ENCODE results near the gene LRGUK.
A peak's percentile ranks its signal among the peaks of the same experiment; 100 is the strongest.
"Not testable (repeated sequence)": the region's sequence is repeated elsewhere in the genome, so short reads cannot be mapped to it uniquely, and the experiment has no call there.

LRGUK gene, protein sequence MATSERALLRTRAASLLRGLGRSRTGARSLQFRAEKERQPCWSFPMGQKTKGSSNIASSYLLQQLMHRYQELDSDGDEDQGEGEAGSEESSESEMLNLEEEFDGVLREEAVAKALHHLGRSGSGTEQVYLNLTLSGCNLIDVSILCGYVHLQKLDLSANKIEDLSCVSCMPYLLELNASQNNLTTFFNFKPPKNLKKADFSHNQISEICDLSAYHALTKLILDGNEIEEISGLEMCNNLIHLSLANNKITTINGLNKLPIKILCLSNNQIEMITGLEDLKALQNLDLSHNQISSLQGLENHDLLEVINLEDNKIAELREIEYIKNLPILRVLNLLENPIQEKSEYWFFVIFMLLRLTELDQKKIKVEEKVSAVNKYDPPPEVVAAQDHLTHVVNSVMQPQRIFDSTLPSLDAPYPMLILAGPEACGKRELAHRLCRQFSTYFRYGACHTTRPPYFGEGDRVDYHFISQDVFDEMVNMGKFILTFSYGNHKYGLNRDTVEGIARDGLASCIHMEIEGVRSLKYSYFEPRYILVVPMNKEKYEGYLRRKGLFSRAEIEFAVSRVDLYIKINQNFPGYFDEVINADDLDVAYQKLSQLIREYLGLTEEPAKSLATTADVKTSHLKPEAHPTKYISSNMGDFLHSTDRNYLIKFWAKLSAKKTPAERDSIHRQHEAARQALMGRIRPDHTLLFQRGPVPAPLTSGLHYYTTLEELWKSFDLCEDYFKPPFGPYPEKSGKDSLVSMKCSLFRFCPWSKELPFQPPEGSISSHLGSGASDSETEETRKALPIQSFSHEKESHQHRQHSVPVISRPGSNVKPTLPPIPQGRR

DNA sequence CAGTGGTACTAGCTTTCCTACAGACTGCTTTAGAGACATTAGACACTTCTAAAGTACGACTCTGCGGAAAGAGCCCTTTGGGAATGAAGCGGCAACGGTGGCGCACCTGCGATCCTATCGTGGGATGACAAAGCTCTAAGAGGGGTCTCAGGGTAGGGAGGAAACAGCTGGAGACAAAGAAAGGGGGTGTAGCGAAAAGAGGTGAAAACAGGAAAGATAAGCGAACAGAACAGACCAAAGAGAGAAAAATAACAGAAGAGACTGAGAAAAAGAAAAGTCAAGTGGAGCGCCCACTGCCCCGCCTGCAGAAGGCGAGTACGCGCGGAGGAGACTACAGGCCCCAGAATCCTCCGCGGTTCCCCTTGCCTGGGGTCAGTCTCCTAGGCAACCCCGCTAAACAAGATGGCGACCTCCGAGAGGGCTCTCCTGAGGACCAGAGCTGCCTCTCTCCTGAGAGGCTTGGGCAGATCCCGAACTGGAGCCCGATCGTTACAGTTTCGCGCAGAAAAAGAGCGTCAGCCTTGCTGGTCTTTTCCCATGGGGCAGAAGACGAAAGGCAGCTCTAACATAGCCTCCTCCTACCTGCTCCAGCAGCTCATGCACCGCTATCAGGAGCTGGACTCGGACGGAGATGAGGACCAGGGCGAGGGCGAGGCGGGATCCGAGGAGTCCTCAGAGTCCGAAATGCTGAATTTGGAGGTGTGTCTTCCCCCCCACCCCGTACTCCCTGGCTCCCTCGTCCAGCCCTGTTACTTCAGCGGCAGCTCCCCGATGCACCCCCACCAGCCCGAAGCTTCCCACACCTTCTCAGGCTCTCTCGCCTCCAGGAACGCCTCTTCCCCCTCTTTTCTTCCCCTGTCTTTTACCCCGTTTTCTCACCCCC, at the start of gene LRGUK:
LRGUK (plus strand) TSS at position 375 of the 883 bp plus-strand sequence; CDS start at position 403, 28 bp downstream.
- peak; percentile 82 to 85 for DNase-seq

DNA sequence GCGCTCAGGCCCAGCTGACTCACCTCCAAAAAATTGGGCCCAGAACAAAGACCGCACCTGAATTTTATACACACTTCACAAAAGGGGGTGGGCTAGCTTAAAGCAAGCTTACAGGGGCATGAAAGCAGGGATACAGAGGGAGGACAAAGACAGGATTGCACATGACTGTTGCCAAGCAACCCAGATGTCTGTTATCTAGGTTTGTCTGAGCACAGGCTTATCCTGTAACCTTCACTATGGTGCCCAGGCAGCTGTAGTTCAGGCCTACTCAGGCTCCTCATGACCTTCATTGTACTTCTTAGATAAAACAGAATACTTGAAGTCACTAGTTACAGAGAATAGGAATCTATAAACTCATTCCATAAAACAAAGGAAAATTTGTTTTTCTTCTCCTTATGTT, 49.6 kb upstream of the LRGUK start:
- not testable (repeated sequence) for DNase-seq

DNA sequence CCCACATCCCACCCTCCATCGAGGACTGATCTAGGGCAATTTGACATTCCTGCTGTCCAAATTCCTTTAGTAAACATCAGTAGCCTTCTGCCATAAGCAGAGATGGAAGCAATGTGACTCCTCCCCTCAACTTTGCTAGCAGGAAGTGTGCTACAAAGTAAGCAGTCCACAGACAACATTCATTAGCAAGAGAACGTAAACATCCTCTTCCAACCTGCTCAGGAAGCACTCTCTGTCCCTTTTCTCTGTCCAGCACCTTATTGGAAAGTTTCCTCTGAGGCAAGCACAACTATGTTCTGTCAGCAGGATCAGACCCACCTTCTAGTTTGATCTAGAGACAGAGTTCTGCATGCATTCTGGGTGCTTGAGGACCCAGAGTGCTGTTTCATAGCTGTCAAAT, 48.1 kb upstream of the LRGUK start:
- no peak for DNase-seq

DNA sequence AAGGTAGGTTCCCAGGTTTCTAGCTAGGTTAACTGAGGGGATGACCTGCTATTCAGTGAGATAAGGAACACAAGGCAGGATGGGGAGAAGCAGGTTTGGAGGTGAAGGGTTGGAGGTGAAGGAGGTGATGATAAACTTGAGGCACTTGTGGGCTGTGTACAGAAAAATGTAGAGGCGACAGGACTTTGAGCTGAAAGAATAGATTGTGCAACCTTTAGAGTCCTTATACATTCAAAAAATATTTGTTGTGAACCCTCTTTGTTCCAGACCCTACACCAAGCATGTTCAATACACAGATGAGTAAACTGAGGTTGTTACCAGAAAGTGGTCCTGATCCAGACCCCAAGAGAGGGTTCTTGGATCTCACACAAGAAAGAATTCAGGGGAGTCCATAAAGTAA, 45.4 kb upstream of the LRGUK start:
- DNase-seq, result no peak

DNA sequence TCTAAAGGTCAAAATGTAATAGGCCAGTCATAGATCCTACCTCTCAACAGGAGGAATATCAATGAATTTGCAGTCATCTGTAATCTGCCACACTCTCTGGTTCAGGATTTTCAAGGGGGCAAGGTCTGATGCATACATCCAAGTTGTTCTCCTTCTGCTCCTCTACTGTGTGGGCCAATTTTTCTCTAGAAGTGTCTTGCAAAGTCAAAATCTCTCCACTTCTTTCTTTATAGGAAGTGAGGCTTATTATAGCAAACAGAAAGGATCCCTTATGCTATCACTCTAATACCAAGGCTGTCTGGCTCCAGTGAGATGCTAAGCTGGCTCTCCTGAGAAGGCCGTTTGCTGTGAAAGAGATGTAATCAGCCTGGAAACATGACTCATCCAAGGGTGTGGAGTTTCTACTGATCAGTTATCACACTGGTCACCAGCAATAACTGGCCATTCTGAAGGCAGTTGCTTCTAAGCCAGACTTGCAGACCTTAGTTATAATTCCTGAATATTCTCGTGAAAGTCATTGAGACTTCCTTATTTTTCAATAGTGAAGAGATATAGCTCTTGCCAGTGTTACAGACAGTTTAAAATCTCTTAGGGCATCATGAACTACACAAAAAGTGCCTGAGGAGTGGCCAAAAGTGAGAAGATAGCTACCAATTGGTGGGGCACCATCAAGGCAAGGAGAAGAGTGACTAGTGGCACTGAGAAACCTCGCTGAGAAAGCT, 43.2 kb upstream of the LRGUK start:
- no peak for DNase-seq

DNA sequence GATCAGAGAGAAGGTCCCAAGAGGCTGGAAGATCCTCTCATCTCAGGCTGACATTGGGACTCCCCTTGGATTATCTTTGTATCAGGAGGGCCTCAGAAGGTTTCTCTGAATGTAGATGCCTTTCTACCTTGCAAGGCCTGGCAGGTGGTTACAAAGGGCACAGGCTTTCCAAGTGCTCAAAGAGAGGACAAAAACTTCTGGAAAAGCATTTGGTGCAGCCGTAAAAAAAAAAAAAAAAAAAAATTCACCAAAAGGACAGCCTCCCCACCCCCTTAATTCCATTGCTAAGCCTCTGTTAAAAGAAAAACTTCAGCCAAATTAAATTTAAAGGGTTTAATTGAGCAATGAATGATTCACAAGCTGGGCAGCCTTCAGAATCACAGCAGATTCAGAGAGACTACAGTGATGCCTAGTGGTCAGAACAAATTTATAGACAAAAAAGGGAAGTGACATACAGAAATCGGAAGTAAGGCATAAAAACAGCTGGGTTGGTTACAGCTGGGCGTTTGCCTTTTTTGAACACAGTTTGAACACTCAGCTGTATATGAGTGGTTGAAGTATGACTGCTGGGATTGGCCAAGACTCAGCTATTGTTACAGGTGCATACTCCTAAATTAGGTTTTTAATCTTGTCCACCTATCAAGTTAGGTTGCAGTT, 42.5 kb upstream of the LRGUK start:
- DNase-seq, result peak; percentile 5 to 15

DNA sequence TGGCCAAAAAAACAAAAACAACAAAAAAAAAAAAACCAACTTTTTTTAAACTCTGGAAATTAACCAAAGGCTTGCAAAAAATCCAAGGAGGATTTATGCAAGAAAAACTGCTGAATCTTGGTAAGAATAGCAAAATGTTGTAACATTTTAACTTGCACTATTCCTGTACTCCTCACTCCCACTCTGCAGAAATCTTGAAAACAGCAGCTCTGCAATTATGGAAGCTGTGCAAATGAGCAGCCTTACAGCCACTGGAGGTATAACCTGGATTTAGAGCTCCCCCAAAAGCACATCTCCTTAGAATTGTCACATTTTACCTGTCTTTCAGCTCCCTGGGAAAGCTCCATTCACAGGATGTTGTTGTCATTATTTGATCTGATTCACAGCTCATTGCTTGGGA, 41.8 kb upstream of the LRGUK start:
- no peak for DNase-seq

DNA sequence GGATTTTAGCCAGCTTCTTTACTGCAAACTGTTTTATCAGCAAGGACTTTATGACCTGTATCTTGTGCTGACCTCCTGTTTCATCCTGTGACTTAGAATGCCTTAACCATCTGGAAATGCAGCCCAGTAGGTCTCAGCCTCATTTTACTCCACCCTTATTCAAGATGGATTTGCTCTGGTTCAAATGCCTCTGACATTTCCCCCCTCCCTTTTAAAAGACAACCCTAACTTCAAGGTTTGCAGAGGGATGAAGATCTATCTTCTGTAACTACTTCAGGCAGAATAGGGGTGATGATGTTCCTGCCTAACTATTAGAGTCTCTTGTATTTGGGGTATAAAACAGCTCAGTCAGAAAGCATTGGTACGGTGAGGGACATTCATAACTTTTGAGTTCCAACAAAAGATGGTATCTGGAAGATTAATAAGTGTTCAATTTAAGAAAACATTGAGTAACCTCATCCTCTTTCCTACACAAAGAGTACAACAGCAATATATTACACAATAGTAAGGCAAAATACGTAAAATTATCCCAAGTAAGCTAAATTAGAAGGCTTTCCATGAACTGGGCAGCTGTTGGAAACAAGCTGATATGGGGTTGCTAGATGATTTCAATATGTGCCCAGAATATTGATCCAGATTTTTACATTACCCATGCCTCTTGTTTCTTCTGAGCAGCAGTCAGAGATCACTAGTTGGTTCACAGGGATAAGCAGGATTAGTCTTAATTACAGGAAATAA, 40.0 kb upstream of the LRGUK start:
- no peak for DNase-seq

DNA sequence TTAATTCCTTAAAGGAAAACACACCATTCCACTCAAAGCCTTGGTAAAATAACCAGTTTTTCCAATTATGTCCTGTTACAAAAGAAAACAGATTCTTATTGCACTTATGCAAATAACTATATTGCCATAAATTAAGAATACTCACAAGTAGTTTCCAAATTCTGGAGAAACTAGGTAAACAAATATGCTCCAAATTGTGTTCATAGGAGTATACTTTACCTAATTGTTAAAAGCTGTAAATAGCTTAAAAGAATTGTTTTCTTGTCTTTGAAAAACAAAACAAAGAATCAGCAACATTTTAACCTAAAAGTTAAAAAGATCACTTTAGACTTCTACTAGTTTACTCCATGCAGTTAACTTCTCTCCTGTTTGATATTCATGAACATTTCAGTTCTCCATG, 38.9 kb upstream of the LRGUK start:
- DNase-seq, result no peak

DNA sequence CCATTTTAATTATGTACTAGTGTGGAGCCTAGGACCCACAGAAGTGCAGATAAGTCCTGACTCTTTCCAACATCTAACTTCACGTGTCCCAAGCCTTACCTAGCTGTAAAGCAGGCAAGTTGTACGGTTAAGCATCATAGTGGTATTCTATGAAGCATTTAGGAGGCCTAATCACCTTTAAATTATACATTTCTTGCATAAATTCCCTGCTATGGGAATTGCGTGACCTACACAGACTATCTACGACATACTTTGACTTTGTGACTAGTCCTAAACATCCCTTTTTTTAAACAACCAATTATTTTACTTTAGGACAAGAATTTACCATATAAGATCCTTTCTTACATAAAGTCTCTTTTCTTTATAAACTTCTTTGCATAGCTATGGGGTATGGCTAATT, 37.7 kb upstream of the LRGUK start:
- DNase-seq, result no peak

DNA sequence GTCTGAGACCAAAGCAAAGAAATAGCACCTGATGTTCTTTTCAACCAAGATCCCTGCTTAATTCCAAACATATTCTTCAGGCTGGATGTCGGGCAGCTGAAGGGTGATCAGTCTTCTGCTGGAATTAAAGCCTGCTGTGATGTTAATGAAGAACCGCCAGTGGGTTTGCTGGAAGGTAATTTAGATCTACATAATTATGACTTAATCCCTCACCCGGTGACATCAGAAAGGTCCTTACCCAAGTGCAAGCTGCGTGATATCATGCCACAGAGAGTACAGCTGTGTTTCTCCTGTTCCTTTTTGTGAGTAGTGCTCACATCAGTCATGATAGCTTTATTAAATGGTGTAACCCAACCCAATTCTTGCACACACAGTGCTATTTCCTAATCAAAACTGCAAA, 29.1 kb upstream of the LRGUK start:
- no peak for DNase-seq

DNA sequence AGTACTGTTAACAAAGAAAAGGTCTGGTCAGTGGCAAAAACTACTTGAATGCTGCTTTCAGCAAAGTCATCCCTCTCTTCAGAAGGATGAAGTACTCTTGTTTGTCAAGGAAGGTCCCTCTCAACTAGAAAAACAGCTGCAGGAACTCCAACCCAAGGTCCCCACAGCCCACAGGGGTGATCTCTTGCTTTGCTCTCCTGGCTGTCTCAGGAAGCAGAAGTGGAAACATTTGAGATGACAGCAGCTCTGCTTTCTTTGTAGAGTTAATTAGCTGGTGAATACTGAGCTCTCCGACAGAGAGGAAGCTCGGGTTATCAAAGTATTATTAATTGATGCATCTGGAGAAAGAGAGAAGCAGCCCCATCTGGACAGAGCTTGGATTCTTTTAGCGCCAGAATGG, 25.4 kb upstream of the LRGUK start:
- no peak for DNase-seq

DNA sequence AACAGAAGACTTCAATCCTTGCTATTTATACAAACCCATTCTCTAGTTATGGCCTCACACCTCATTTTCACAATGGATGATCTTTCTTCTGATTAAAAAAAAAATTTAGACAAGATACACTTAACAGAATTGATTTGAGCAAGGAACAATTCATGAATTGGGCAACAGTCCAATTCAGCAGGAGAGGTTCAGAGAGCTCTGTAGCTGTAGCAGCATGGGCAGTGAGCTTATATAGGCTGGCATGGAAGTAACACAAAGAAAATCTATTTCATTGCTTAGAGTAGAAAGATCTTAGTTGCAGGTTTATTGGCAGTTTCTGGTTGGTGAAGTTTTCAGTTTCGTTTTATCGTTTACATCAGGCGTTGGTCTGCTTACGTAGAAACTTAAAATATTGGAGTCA, 23.0 kb upstream of the LRGUK start:
- DNase-seq, result no peak

DNA sequence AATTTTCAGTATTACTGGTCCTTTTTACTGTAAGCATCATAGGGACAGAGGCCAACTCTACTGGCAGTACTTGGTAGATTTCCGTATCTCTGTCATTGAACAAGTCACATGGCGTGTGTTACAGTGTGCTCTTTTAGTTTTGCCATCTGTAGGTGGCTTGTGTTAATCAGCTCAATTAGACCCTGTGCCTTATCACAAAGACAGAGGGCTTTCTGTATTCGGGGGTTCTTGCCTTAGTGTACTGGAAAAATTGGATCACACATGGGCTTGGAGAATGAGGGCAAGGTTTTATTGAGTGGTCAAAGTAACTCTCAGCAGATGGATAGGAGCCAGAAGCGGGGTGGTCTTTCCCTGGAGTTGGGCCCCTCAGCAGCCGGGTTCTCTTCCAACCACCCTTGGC, 21.3 kb upstream of the LRGUK start:
- no peak for DNase-seq

DNA sequence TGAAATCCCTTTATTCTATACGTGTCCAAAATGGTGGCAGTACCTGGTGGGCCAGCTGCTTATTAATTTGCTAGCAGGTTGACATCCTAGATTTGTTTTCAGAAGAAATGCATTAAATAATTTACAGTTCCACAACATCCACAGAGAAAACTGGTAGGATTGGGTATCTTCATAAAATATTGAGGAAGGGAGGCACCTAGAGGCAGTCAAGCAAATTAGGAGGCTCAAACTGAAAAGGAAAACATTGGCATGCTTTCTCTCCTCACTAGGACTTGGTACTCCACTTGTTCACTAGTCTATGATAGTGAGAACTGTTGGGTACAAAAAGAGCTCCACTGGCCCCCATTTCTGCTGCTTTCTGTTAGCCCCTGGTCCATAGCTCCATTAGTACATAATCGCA, 18.3 kb upstream of the LRGUK start:
- DNase-seq, result no peak

DNA sequence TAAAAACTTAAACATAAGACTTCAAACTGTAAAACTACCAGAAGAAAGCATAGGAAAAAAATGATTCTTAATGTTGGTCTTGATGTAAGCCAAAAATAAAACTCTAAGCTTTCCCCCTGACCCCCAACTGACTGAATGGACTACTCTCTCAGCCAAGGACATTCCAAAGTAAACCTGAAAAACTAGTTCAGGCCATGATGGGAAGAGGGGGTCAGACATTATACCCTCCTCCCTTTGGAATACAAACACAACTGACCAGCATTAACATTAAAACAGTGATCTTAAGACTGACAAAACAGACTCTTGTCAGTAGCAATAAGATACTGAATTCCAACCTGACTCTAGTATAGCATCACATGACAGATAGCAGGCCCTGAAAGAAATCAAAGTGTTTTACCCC, 13.5 kb upstream of the LRGUK start:
- DNase-seq, result no peak

DNA sequence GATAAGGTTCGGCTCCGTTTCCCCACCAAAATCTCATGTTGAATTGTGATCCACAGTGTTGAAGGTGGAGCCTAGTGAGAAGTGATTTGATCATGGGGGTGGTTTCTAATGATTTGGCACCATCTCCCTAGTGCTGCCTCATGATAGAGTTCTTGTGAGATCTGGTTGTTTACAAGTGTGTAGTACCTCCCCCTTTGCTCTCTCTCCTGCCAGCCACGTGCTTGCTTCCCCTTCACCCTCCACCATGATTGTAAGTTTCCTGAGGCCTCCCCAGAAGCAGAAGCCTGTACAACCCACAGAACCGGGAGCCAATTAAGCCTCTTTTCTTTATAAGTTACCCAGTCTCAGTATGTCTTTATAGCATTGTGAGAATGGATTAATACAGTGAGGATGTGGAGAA, 12.1 kb upstream of the LRGUK start:
- no peak for DNase-seq

DNA sequence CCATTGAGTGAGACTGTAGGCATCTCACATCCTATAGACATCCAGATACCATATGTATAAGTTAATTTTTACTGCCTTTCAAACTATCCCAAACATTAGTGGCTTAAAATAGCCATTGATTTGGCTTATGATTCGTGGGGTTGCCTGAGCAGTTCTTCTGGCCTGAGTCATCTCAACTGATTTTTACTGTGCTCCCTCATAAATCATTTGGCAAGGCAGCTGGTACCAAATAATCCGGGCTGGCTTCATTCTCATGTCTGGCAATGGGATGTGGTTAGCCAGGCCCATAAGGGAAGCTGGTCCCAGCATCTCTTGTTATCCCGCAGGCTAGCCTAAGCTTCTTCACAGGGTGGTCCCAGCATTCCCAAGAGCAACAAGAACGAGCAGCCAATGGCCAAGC, 6.7 kb upstream of the LRGUK start:
- no peak for DNase-seq

DNA sequence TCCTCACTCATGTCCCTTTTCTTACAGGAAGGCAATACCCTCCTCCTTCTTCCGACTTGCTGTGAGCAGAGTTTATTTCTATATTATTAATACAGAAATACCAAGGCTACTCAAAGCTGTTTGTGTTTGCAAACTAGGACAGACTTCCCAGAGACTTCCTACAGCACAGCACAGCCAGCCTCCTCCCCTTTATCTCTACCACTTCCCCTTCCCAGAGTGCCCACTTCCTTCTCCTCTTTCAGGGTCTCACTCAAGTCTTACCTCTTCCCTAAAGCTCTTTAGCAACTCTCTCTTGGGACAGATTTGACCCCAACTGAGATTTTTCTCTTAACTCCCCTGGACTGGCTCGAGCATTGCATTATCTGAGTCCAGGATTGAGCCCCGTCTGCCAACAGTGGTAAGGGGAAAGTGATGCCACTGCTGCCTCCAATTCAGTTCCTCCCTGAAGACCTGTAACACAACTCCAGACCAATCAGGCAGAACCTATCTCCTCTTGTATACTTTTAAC, 5.5 kb upstream of the LRGUK start:
- no peak for DNase-seq

DNA sequence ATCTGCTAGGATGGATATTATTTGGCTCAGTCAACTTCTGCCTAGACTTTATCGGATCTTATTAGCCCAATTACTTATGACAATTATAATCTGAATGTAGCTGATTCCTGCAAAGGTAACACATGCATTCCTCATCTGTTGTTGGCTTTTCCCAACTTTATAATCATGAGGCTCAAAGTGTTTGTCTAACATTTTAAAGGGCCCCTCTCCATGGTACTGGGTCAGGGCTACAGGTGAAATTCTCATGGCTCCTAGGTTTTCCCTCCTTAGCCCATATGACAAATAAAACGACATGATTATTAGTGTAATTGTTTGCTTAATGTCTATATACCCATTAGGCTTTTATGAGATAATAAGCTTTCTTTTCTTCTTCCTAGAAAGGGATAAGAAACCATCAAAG, 4.2 kb upstream of the LRGUK start:
- DNase-seq, result no peak

DNA sequence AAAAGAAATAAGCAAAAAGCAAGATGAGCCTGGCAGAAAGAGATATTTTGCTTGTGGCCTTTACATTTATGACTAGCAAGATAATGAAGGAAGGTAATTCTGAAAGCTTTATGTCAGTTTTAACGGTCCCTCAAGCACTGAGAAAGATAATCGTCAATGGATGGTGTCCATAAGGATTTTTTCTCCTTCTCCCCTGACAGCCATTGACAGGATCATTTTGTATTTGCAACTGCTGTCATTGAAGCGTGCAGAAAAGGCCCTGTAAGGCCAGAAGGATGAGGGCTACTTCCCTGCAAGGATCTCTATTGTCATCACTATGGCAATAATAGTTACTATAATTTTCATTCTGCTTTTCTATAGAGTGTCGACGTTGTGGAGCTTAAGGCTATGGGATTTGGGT, 994 bp upstream of the LRGUK start:
- no peak for DNase-seq

All from CD4-positive, alpha-beta T cell treated with Interferon alpha-2 for 1 hour (primary cell).